NCI-H2227 (cell line): ENCODE results near the gene GOLIM4.
A peak's percentile ranks its signal among the peaks of the same experiment; 100 is the strongest.

ENCODE experiments used
- DNase-seq: peaks from one replicate; lab custom pipeline; 2025; ENCODE audit not compliant: unreplicated experiment; lab: John Stamatoyannopoulos, UW

The GOLIM4 gene

DNA sequence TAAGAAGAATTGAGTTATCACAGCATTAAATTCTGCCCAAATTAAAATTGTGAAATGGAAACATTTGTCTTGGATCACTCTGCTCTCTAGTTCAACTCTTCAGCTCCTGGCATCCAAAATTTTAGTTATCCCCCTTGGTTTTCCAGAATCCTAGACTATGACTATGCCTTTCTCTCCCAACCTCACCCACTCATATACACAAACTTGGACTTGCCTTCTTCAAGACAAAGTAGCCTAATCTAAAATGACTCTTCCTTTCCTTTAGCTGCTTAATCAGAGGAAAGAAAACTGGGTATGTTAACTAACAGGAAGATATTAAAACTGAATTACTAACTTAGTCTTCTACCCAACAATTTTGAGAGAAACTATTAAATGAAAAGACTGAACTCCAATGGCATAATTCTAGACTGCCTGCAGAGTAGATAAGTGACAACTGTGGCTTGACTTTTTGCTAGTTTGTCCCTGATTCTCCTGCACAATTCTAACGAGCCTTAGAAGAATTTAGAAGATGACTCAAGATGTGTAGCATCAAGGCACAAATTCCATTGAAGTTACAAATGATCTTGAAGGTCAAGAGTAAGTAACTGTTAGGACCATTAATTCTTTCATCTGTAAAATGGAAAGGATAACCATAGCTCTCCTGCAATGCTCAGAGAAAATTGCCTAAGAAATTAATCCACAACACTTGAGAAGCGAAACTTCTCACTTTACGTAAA lies 5.2 kb upstream of the GOLIM4 start:
- no peak for DNase-seq

DNA sequence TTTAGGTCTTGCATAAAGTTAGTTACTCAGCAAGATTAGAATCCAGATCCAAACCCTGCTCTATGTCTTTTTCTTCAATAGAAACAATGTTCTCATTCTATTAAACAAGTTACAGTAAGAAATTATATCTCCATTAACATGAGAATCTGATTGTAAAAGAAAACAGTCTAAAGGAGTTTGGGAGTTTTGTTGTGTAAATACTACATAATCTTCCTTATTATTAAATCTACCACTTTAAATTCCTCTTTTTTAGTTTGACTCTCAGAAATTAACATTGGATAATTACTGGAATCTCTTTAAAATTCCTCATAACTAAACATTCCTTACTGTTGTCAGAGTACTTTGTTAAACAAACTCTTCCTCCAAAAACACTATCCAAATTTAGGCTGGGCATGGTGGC lies 1.7 kb upstream of the GOLIM4 start:
- no peak for DNase-seq

DNA sequence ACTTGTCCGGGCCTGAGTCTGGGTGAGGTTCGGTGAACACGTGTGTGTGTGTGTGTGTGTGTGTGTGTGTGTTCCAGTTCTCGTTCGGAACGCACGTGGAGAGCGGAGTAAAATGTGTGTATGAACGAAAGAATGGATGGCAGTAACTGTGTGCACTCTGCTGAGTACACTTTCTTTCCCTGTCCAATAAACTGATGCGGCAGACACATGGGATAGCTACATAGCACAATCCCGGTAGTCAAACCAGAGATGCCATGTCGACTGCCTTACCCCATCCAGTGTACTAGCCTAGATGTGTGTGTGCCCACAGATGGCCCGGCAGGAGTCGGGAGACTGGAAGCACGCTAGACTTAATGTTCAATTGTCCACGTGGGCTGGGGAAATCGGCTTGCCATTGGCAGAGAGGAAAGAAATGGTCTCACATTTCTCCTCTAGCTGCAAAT lies 507 bp upstream of the GOLIM4 start:
- peak; percentile 89 for DNase-seq

DNA sequence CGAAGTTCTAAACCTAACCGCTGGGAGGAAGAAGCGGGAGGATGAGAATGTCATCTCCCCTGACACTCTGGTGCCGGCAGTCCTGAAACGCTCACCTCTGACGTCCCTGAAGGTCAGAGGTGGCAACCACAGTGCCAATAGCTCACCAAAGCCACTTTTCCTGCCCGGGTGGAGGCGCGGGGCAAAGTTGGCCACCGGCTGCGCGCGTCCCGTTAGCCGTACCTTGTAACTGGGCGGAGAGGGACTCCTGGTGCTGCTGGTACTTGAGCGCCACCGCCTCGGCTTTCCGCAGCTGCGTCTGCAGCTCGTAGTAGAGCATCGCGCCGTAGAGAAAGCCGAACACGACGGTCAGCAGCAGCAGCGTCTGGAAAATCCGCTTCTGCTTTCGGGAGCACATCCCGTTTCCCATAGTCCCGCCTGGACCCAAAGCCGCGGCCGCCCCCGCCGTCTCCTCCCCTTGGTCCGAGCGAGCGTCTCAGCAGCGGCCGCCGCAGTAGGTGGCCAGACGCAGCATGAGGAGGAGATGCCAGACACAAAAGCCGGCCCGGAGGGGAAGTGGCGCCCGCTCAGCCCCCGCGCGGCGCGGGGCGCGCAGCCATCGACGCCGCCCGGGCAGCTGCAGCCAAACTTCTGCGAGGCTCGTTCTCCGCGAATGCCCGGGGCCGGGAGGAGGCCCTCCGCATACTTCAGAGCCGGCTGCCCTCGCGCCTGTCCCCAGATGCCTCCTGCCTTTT lies 680 bp downstream of the GOLIM4 start:
- DNase-seq: peak; percentile 77

DNA sequence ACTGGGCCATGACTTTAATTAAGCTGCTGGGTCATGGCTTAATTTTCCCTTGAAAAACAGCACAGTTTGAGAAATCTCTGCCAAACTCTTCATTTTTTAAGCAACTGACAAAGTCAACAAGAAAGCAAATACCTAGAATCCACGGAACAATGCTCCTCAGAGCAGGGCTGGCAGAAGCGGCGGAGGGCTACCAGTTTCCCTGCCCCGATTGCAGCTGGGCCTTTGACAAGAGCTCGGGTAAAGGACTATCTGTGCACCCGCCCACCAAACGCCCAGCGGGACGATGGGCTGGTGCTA lies 1.2 kb downstream of the GOLIM4 start:
- DNase-seq: peak; percentile 60

DNA sequence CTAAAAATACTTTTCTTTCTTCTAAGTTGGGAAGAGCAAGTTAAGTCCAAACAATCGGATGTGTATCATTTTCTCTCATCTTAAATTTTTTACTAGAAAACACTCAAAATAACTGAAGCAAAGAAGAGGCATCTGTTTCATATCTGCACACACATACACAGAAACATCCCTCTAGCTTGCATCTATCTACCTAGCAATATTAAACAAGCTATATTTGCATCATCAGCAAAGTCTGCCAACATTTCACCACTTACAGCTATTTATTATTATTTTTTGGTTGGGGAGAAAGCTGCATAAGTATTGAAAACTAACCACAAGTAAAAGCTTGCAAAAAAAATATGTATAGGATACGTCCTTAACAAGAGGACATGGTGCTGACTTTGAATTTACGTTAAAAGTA lies 1.9 kb downstream of the GOLIM4 start:
- no peak for DNase-seq

DNA sequence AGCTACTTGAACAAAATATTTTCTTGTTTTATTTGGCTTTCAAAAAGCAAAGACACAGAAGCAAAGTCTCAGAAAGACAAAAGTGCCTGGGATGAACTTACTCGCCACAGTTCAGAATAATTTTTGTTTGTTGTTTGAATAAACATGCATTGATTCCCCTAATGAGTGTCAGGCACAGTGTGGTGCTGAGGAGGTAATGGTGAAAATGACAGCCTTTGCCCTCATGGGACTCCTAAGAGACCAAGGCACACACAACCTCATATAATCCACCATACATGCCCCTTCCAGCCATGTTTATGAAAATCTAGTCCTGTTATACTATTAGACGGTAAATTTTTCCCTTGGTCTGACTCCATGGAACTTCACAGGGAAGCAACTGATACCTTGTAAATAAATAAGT lies 2.5 kb downstream of the GOLIM4 start:
- no peak for DNase-seq

DNA sequence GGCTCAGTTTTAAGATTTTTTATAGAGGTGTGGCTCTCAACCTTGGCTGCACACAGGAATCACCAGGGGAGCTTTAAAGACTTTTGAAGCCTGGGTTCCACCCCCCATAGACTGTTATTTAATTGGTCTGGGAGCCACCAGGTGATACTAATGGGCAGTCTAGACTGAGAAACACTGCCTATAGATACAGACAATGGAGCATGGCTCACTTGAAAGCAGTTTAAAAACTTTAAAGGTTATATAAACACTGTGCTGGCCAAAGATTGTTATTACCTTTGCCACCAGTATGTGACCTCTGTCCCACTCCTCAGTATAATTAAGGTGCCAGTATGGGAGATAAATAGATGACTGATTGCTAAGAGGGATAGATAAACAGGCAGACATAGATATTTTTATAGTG lies 3.8 kb downstream of the GOLIM4 start:
- peak; percentile 17 for DNase-seq

DNA sequence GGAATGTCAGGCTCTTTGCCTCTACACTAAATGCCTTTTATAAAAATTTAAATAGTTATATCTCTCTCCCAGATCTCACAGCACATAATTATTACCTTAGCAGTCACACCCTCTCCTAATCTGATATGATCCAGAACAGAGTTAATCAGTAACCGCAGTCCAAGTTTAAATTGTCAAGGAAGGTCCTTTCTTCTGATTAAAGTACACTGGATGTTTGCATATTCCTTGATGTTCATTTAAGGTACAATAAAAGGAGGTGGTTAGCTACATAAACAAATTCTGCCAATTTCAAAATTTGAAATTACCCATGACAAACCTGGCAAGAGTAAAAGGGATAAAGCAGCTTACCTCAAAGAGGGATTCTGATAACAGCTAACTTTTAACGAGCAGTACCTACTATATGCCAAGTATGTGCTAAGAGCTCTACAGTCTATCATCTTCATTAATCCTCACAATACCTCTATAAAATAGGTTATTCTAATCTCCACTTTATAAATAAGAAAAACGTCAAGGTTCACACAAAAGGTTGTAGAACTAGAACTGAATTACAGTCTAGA lies 4.3 kb downstream of the GOLIM4 start:
- DNase-seq: no peak

DNA sequence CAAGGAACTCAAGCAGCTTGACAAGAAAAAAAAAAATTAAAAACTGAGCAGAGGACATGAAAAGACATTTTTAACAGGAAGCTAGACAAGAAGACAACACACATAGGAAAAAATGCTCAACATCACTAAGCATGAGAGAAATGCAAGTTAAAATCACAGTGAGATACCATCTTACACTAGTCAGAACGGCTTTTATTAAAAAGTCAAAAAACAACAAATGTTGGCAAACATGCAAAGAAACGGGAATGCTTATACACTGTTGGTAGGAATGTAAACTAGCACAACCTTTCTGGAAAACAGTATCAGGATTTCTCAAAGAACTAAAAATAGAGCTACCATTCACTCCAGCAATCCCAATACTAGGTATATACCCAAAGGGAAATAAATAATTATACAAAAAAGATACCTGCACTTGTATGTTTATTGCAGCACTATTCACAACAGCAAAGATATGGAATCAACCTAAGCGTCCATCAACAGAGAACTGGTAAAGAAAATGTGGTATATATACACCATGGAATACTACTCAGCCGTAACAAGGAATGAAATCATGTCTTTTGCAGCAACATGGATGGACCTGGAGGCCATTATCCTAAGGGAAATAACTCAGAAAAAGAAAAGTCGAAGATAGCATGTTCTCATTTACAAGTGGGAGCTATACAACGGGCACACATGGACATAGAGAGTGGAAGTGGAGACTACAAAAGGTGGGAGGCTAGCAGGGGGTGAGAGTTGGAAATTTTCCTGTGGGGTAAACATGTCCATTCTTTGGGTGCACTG lies 5.2 kb downstream of the GOLIM4 start:
- DNase-seq: no peak

DNA sequence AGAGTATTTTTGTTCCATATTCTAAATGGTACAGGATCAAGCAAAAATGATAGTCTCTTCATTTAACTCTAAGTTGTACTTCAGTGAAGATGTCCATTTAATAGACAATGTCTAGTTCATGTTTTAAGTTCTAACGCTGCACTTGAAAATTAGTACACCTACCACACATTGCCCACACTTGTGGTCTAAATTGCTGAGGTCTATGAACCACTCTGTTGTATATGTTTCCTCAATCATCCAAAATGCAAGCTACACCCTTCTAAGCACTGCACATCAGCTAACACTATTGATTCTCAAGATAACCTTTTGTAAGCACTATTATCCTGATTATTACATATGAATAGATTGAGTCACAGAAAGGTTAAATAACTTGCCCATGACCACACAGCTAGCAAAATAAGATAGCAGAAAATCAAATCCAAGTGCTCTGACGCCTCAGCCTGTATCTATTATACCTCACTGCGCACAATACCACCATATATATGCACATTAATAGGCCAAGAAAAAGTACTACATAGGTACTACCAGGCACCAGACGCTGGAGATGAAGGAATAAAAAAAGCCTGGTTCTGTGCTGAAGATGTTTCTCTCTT lies 6.4 kb downstream of the GOLIM4 start:
- no peak for DNase-seq

DNA sequence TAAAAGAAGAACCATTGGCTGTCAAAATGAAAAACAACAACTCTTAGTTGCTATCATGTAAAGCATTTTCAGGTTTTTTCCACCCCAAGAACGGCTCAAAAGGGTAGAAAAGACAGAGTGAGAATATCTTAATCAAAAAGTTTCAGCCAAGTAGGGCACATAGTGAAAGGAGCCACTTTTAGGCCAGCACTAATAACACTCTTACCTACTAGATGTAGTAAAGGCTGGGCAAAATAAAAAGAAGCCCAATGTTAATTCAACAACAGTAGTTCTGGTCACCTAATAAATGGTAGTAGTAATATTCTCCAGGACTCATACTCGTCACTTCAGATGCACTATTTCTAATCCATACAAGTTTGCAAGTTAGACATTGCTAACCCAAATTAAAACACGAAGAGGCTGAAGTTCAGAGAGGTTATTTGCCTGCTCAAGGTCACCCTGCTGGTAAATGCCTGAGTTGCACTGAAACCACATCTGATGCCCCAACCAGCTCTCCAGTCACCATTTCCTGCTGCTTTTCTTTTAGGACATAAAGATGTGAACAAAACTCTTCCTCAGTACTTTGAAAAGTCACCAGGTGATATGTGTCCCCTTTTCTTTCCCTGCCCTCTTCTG lies 7.5 kb downstream of the GOLIM4 start:
- DNase-seq: no peak

DNA sequence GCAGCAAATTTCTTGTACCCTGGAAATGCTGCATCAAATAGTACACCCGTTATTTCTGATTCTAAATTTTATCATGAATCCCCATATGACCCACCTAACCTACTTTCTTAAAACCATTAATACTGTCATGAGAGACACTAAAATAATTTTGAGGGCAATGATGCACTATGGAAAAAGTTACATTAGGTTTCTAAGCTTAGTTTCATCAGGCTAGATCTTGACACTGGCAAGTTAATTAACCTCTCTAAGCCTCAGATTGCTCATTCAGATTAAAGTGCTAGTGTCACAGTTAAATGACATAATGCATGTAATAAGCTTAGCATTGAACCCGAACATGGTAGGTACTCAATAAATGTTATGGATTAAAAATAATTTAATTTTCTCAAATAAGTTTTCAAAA lies 8.2 kb downstream of the GOLIM4 start:
- no peak for DNase-seq

DNA sequence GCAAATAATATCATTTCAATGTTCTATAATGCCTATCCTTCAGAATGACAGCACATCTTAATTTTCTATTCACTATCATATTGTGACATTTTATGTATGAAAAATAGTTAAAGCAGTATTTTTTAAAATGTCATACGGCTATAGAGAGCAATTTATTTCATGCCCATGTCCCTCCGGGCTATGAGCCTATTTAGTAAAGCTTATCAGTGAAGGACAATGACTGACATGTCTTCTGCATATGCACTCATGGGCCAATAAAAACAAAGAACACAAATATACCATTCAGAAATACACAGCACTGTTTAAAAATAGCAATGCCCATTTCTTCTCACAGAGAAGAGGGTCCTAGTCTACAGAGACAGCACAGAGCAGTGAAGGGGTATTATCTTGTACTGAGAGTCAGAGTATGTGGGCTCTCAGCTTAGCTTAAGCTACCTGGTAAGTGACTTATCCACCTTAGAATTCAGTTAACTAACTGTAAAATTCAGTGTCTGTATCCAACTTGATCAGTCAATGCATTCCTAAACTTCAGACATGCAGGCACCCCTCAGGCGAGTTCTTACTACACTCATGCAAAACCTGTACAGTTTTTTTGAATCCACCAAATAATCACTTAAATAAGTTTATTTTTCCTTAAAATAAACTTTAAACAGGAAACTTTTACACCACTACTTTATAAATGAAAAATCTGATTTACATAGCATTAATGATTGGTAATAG lies 9.0 kb downstream of the GOLIM4 start:
- no peak for DNase-seq

DNA sequence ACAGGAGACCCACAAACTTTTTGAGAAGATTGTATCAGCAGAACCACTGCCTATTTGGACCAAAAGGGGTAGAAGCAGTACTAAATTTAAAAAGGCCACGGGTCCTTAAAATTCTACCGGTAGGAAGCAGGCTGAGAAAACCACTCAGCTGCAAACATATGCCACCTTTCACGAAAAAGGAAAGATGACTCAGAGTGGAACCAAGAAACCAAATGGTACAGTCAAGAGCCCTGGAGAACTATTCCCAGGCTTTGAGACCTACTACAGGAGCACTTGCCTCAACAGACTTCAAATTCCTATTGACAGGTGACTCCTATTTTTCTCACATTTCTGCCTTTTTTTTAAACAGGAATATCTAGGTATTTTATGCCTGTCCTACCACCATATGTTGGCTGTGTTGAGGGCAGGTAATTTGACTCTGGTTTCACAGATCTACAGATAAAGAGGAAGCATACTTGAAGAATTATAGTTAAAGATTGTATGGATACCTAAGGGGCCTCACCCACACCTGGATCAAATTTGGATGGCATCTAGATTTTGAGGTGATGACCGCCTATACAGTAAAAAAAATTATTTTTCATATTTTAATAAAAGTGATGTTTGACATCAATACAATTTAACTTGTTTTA lies 10.1 kb downstream of the GOLIM4 start:
- no peak for DNase-seq

DNA sequence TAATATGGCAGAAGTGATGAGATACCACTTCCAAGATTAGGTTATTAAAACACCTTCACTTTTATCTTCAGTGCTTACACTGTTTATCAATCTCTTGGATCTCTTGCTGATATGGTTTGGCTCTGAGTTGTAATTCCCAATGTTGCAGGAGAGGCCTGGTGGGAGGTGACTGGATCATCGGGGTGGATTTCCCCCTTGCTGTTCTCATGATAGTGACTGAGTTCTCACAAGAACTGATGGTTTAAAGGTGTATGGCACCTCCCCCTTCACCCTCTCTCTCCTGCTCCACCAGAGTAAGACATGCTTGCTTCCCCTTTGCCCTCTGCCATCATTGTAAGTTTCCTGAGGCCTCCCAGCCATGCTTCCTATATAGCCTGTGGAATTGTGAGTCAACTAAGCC lies 11.8 kb downstream of the GOLIM4 start:
- DNase-seq: no peak

DNA sequence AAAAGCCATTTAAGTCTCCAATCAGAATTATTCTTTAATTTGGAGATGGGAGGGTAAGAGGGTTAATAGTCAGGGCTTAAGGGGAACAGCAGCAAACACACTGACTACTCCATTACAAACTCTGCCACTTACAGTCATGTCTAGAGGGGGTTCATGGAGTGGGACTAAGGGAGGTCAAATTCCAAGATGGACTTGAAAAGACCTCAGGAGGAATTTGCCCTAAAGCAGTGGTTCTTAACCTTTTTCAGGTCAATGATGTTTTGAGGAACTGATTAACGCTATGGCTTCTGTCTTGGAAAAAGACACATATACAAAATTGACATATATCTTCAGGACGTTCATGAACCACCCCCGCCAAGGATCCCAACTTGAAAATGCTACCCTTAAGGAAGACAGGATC lies 13.9 kb downstream of the GOLIM4 start:
- DNase-seq: no peak

DNA sequence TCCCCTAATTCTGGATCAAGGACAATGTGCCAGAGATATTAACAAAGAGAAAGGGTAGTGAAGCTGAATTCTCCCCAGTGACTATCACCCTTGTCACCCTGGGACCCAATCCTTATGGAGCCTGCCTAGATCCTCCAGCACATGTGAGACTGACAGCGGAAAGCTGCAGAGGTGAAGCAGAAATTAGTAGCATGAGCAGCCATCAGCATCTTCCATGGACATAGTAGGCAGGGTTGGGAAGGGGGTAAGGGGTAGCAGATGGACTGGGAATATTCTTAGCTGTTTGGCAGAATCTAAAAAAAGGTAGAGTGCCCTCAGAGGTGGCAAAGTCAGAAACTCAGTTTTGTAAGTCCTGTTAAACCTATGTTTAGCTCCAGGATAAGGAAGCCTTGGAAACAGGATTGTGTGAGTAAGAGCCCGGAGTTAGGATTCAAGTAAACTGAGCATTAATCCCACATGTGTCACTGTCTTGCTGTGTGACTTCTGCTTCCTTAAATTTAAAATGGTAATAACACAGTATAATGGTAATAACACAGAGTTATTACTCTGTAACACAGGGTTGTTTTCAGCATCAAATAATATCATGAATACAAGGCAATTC lies 14.5 kb downstream of the GOLIM4 start:
- no peak for DNase-seq

DNA sequence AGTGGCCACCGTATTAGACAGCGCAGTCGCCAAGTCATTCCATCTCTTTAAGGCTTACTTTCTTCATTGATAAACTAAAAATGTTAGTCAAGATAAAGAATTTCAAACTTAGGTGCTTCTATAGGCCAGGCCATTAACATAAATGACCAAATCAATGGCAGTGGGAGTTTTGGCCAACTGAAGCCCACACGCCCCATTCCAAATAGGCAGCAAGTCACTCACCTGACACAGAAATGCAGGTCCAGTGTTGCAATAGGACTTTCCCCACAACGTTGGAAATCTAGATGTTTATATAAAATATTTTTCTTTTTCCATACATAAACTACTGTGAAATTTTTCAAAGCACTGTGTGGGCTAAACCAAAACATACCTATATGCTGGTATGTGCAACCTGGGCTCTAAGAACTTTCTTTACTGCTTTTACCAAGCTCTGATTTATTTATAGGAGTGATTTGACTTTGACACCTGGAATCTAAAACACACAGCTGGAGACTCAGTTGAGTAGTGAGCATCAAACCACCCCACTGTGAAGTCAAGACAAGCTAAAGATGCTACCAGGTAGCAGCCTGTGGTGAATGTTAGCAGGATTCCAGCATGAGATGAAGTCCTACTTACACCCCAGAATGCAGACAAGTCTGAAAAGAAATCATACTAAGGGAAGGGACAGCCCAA lies 15.1 kb downstream of the GOLIM4 start:
- DNase-seq: no peak
